Measurements from ENCODE around the gene PRSS35.

- no peak for TF ChIP-seq ZNF70 (CRISPR knock-in tag; IDR thresholded peaks at IDR 0.05)
- TF ChIP-seq SNAI2 (CRISPR knock-in tag; IDR thresholded peaks at IDR 0.05): no peak
- no peak for TF ChIP-seq ZFP30 (CRISPR knock-in tag; IDR thresholded peaks at IDR 0.05)
- no peak for TF ChIP-seq TCF4 (CRISPR knock-in tag; IDR thresholded peaks at IDR 0.05; ENCODE audit: borderline replicate concordance)
- no peak for TF ChIP-seq RARB (CRISPR knock-in tag; IDR thresholded peaks at IDR 0.05)
- TF ChIP-seq ARNTL (CRISPR knock-in tag; IDR thresholded peaks at IDR 0.05; ENCODE audit: borderline replicate concordance, low read depth): no peak
- TF ChIP-seq ZNF565 (CRISPR knock-in tag; conservative IDR thresholded peaks at IDR 0.05; ENCODE audit: low read depth): no peak
- TF ChIP-seq BACH2 (CRISPR knock-in tag; IDR thresholded peaks at IDR 0.05; ENCODE audit: borderline replicate concordance): no peak
- TF ChIP-seq PPARA (CRISPR knock-in tag; IDR thresholded peaks at IDR 0.05; ENCODE audit: borderline replicate concordance): no peak
- TF ChIP-seq PATZ1 (CRISPR knock-in tag; IDR thresholded peaks at IDR 0.05; ENCODE audit: borderline replicate concordance): no peak
- TF ChIP-seq ISL1 (CRISPR knock-in tag; IDR thresholded peaks at IDR 0.05): no peak
- TF ChIP-seq ZFP3 (CRISPR knock-in tag; IDR thresholded peaks at IDR 0.05): no peak
- no peak for TF ChIP-seq GLIS3 (CRISPR knock-in tag; IDR thresholded peaks at IDR 0.05)
- no peak for TF ChIP-seq TSHZ2 (CRISPR knock-in tag; IDR thresholded peaks at IDR 0.05)
Measured at GRCh38 chr6:83470001-83470400, 42.3 kb upstream of the PRSS35 start.
